Liver (tissue), 3 donors: ENCODE data around the gene TRERF1.

Experiments used
- CTCF ChIP-seq: fragments of 150-350 bp; IDR thresholded peaks from 2 replicates; pipeline ENCODE4 v1.5.1; 2017; ENCODE audit warnings: improper control_type of control experiment, low read depth, low read length; ENCODE audit not compliant: missing input control
- EGR1 ChIP-seq, 2 donors: IDR thresholded peaks; 2 replicates each; pipeline ENCODE4 v1.6.1; 2016 to 2018; ENCODE audit warnings: antibody characterized with exemption in 2 of 2, low read depth in 2 of 2
- SP1 ChIP-seq: IDR thresholded peaks from 2 replicates; pipeline ENCODE4 v1.6.1; 2018; ENCODE audit warnings: antibody characterized with exemption, mild to moderate bottlenecking
- TAF1 ChIP-seq: conservative IDR thresholded peaks from 2 replicates; pipeline ENCODE4 v1.6.1; 2016; ENCODE audit warnings: antibody characterized with exemption, mild to moderate bottlenecking
- TF ChIP-seq, protein P1 (sequence below): IDR thresholded peaks from 2 replicates; pipeline ENCODE4 v1.6.1; 2016; ENCODE audit warnings: antibody characterized with exemption, mild to moderate bottlenecking
- donor health status: healthy.
- donor health status: healthy.

DNA sequence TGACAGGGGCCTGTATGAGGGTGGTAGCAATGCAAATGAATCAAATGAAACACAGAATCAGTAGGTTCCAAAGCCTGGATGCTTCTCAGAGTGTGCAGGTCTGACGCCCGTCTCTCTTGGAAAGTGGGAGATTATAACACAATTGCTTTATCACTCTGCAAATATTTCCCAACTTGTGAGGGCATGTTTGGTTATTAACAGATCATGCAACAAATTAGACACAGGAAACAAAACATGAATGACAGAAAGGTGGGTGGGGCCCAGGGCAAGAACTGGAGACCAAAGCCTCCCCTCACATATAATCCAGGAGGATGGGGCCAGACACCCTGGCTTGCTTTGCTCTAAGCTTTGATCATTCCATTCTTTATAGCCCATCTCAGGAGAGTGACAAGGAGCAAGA is 125.5 kb downstream of the TRERF1 start:
- TF ChIP-seq EGR1 (IDR thresholded peaks at IDR 0.05; ENCODE audit: low read depth in 2 of 2), result no peak
- TF ChIP-seq CTCF, result no peak
- TF ChIP-seq TAF1, result no peak
- TF ChIP-seq, protein P1, sequence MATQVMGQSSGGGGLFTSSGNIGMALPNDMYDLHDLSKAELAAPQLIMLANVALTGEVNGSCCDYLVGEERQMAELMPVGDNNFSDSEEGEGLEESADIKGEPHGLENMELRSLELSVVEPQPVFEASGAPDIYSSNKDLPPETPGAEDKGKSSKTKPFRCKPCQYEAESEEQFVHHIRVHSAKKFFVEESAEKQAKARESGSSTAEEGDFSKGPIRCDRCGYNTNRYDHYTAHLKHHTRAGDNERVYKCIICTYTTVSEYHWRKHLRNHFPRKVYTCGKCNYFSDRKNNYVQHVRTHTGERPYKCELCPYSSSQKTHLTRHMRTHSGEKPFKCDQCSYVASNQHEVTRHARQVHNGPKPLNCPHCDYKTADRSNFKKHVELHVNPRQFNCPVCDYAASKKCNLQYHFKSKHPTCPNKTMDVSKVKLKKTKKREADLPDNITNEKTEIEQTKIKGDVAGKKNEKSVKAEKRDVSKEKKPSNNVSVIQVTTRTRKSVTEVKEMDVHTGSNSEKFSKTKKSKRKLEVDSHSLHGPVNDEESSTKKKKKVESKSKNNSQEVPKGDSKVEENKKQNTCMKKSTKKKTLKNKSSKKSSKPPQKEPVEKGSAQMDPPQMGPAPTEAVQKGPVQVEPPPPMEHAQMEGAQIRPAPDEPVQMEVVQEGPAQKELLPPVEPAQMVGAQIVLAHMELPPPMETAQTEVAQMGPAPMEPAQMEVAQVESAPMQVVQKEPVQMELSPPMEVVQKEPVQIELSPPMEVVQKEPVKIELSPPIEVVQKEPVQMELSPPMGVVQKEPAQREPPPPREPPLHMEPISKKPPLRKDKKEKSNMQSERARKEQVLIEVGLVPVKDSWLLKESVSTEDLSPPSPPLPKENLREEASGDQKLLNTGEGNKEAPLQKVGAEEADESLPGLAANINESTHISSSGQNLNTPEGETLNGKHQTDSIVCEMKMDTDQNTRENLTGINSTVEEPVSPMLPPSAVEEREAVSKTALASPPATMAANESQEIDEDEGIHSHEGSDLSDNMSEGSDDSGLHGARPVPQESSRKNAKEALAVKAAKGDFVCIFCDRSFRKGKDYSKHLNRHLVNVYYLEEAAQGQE, result no peak
- TF ChIP-seq SP1, result no peak
